GM10248 (cell line): ENCODE measurements around the gene HIVEP1.
A peak's percentile ranks its signal among the peaks of the same experiment; 100 is the strongest.

ENCODE experiments used
- CTCF ChIA-PET: fragments of 300-600 bp; sonication (Branson Sonifier 250); formaldehyde crosslinking; extraction: SDS; loops from one replicate; lab custom pipeline; 2021; ENCODE audit warnings: antibody characterized with exemption; lab: Yijun Ruan, JAX
- POLR2A ChIA-PET: fragments of 350-650 bp; sonication (Branson Sonifier 250); formaldehyde crosslinking; extraction: SDS; loops from one replicate; lab custom pipeline; 2020; ENCODE audit warnings: antibody characterized with exemption; lab: Yijun Ruan, JAX
- DNase-seq: peaks from one replicate; pipeline ENCODE4 v3.0.0; 2012; ENCODE audit errors: extremely low spot score
- CTCF ChIP-seq: IDR thresholded peaks from 2 replicates; pipeline ENCODE4 v1.5.1; 2012; ENCODE audit warnings: mild to moderate bottlenecking, low read depth; ENCODE audit errors: extremely low read depth, missing control alignments, control extremely low read depth

HIVEP1 gene

GRCh38 chr6:12062605-12063004 is 50.5 kb downstream of the HIVEP1 start:
- CTCF ChIA-PET = interaction anchor here (0.7 to 1.3 kb wide), 4 partner anchors 11 to 408 kb away, joined by 3 to 5 read pairs (median 3); no protein-coding TSS in a partner anchor

GRCh38 chr6:12064131-12064530 is 52.0 kb downstream of the HIVEP1 start:
- CTCF ChIA-PET = interaction anchor here (0.8 kb wide), 1 partner anchor 542 kb away, joined by 3 read pairs; no protein-coding TSS in a partner anchor
- no peak for DNase-seq
- no peak for TF ChIP-seq CTCF
- POLR2A ChIA-PET = no interaction called here

More at GRCh38 chr6:12062605-12063004, 50.5 kb downstream of the HIVEP1 start:
- no peak for TF ChIP-seq CTCF
- DNase-seq = no peak
- POLR2A ChIA-PET = no interaction called here

- no peak for TF ChIP-seq CTCF
- DNase-seq = no peak
- ChIA-PET CTCF (interaction anchor here (1.8 to 2.0 kb wide), 3 partner anchors 10 to 16 kb away, joined by 8 to 16 read pairs (median 9); no protein-coding TSS in a partner anchor), POLR2A (interaction anchor here (1.5 to 2.3 kb wide), 2 partner anchors 51 to 236 kb away, joined by 4 to 15 read pairs; no protein-coding TSS in a partner anchor)
Measured at GRCh38 chr6:12064538-12065071, 52.5 kb downstream of the HIVEP1 start.

GRCh38 chr6:12065321-12066140 is 53.4 kb downstream of the HIVEP1 start:
- no peak for TF ChIP-seq CTCF
- CTCF ChIA-PET = interaction anchor here (0.9 to 2.0 kb wide), 13 partner anchors 9 to 410 kb away, joined by 3 to 16 read pairs (median 5); no protein-coding TSS in a partner anchor
- DNase-seq = peak; percentile 42
- POLR2A ChIA-PET = interaction anchor here (0.6 to 2.3 kb wide), 5 partner anchors 52 to 354 kb away, joined by 3 to 15 read pairs (median 4); no protein-coding TSS in a partner anchor

- DNase-seq = no peak
- TF ChIP-seq CTCF = no peak
- CTCF ChIA-PET = interaction anchor here (0.9 to 2.0 kb wide), 10 partner anchors 8 to 411 kb away, joined by 3 to 16 read pairs (median 6); no protein-coding TSS in a partner anchor
- POLR2A ChIA-PET = interaction anchor here (1.5 to 2.3 kb wide), 3 partner anchors 53 to 355 kb away, joined by 3 to 15 read pairs (median 4); no protein-coding TSS in a partner anchor
Measured at GRCh38 chr6:12066297-12066696, 54.2 kb downstream of the HIVEP1 start.

- POLR2A ChIA-PET = no interaction called here
- DNase-seq = no peak
- CTCF ChIA-PET = no interaction called here
- no peak for TF ChIP-seq CTCF
Measured at GRCh38 chr6:12068899-12069557, 56.9 kb downstream of the HIVEP1 start.
